ENCODE measurements around the gene FAM177A1. TPM values are rescaled to one million over a fixed set of nuclear protein-coding genes. Genes with fewer than 3 reads are reported as not detected.
"Not testable (repeated sequence)": the region's sequence is repeated elsewhere in the genome, so short reads cannot be mapped to it uniquely, and the experiment has no call there.

Gene FAM177A1
- total RNA-seq, 1 experiment from 2014 or later, result 82.5 TPM

GRCh38 chr14:35052637-35053036 is 6.6 kb downstream of the FAM177A1 start:
- DNase-seq (ENCODE audit: extremely low read depth, low read depth), result no peak

GRCh38 chr14:35061113-35061791 is 15.2 kb downstream of the FAM177A1 start:
- not testable (repeated sequence) for DNase-seq (ENCODE audit: extremely low read depth, low read depth)

GRCh38 chr14:35065731-35066130 is 19.7 kb downstream of the FAM177A1 start:
- not testable (repeated sequence) for DNase-seq (ENCODE audit: extremely low read depth, low read depth)

GRCh38 chr14:35068238-35069012 is 22.4 kb downstream of the FAM177A1 start:
- DNase-seq (ENCODE audit: extremely low read depth, low read depth), result no peak

- DNase-seq (ENCODE audit: extremely low read depth, low read depth), result no peak
Observed at GRCh38 chr14:35072226-35072625, 26.2 kb downstream of the FAM177A1 start.

GRCh38 chr14:35073486-35073885 is 27.4 kb downstream of the FAM177A1 start:
- no peak for DNase-seq (ENCODE audit: extremely low read depth, low read depth)

- DNase-seq (ENCODE audit: extremely low read depth, low read depth), result no peak
Observed at GRCh38 chr14:35078082-35078481, 32.0 kb downstream of the FAM177A1 start.

GRCh38 chr14:35079742-35080141 is 33.7 kb downstream of the FAM177A1 start:
- no peak for DNase-seq (ENCODE audit: extremely low read depth, low read depth)

- DNase-seq (ENCODE audit: extremely low read depth, low read depth), result no peak
Observed at GRCh38 chr14:35083530-35084150, 37.6 kb downstream of the FAM177A1 start.

- DNase-seq (ENCODE audit: extremely low read depth, low read depth), result no peak
Observed at GRCh38 chr14:35085441-35085840, 39.4 kb downstream of the FAM177A1 start.

GRCh38 chr14:35088514-35088913 is 42.4 kb downstream of the FAM177A1 start:
- DNase-seq (ENCODE audit: extremely low read depth, low read depth), result no peak

- DNase-seq (ENCODE audit: extremely low read depth, low read depth), result not testable (repeated sequence)
Observed at GRCh38 chr14:35094645-35095044, 48.6 kb downstream of the FAM177A1 start.

- DNase-seq (ENCODE audit: extremely low read depth, low read depth), result no peak
Observed at GRCh38 chr14:35107866-35108265, 61.8 kb downstream of the FAM177A1 start.

- DNase-seq (ENCODE audit: extremely low read depth, low read depth), result no peak
Observed at GRCh38 chr14:35112641-35113040, 66.6 kb downstream of the FAM177A1 start.

GRCh38 chr14:35113308-35113950 is 67.4 kb downstream of the FAM177A1 start:
- DNase-seq (ENCODE audit: extremely low read depth, low read depth), result no peak

GRCh38 chr14:35114036-35114435 is 68.0 kb downstream of the FAM177A1 start:
- DNase-seq (ENCODE audit: extremely low read depth, low read depth), result no peak

- no peak for DNase-seq (ENCODE audit: extremely low read depth, low read depth)
Observed at GRCh38 chr14:35116242-35116641, 70.2 kb downstream of the FAM177A1 start.

- DNase-seq (ENCODE audit: extremely low read depth, low read depth), result no peak
Observed at GRCh38 chr14:35117112-35117511, 71.0 kb downstream of the FAM177A1 start.

- DNase-seq (ENCODE audit: extremely low read depth, low read depth), result peak; percentile 89
Observed at GRCh38 chr14:35121026-35121886, 75.2 kb downstream of the FAM177A1 start.

Data from NCI-H460 (cell line).